Caco-2 (cell line): ENCODE results near the gene VOPP1. TPM values are rescaled to one million over a fixed set of nuclear protein-coding genes. Genes with fewer than 3 reads are reported as not detected.

Experiments used
- BruUV-seq: library from RNA; stranded (reverse); fragments of 400-500 nt; replicated peaks from 2 replicates; lab custom pipeline; 2021; lab: Mats Ljungman, UMichigan
- CTCF ChIA-PET: fragments of 300-600 bp; sonication (Branson Sonifier 250); formaldehyde crosslinking; loops from one replicate; lab custom pipeline; 2022; ENCODE audit warnings: antibody characterized with exemption; lab: Charles Lee
- POLR2A ChIA-PET: fragments of 300-600 bp; sonication (Branson Sonifier 250); formaldehyde crosslinking; loops from one replicate; lab custom pipeline; 2022; ENCODE audit warnings: antibody characterized with exemption; lab: Charles Lee
- DNase-seq, 2 experiments: peaks; one replicate each; pipeline versions ENCODE4 v3.0.0 to v3.0.0-alpha.2; 2020 to 2022
- H3K27me3 ChIP-seq: replicated peaks from 2 replicates; pipeline ENCODE4 v1.6.0; 2011; ENCODE audit warnings: low read length; ENCODE audit not compliant: control insufficient read depth, insufficient read depth
- H3K36me3 ChIP-seq: 2 replicates; pipeline ENCODE4 v1.5.1; 2011; ENCODE audit warnings: low read length; ENCODE audit not compliant: control insufficient read depth, insufficient read depth
- H3K4me1 ChIP-seq: fragments of 250-450 bp; sonication (Bioruptor Pico); 2 replicates; pipeline ENCODE4 v1.5.1; 2020; ENCODE audit warnings: mild to moderate bottlenecking
- H3K4me3 ChIP-seq: 2 replicates; pipeline ENCODE4 v1.5.1; 2011; ENCODE audit warnings: low read depth, mild to moderate bottlenecking, control low read depth, low read length
- H3K9me3 ChIP-seq: fragments of 250-450 bp; sonication (Bioruptor Pico); 2 replicates; pipeline ENCODE4 v1.5.1; 2020; ENCODE audit warnings: mild to moderate bottlenecking, moderate library complexity
- H3K27ac Mint-ChIP-seq: one replicate; pipeline ENCODE4 v1.8.0; 2022; ENCODE audit warnings: mixed read lengths; ENCODE audit not compliant: unreplicated experiment
- H3K27me3 Mint-ChIP-seq: one replicate; pipeline ENCODE4 v1.8.0; 2022; ENCODE audit warnings: mixed read lengths; ENCODE audit not compliant: insufficient read depth, unreplicated experiment
- H3K36me3 Mint-ChIP-seq: one replicate; pipeline ENCODE4 v1.8.0; 2022; ENCODE audit warnings: mild to moderate bottlenecking, mixed read lengths; ENCODE audit not compliant: insufficient read depth, unreplicated experiment
- H3K4me1 Mint-ChIP-seq: one replicate; pipeline ENCODE4 v1.8.0; 2022; ENCODE audit warnings: low read depth, mixed read lengths; ENCODE audit not compliant: unreplicated experiment
- H3K4me3 Mint-ChIP-seq: one replicate; pipeline ENCODE4 v1.8.0; 2022; ENCODE audit warnings: mild to moderate bottlenecking, moderate library complexity, mixed read lengths; ENCODE audit not compliant: unreplicated experiment
- H3K9me3 Mint-ChIP-seq: one replicate; pipeline ENCODE4 v1.8.0; 2022; ENCODE audit warnings: mixed read lengths; ENCODE audit not compliant: unreplicated experiment
- CTCF ChIP-seq, 2 experiments: fragments of 200-600 bp in 1 of 2; IDR thresholded peaks; 1 replicate in 1 of 2; 2 replicates in 1 of 2; pipeline versions ENCODE4 v1.5.1 to v1.8.0; 2011 to 2022; ENCODE audit warnings: antibody characterized with exemption in 1 of 2, control low read depth in 1 of 2, inconsistent platforms in 1 of 2, low read depth in 1 of 2, low read length in 1 of 2, mild to moderate bottlenecking in 1 of 2, moderate library complexity in 1 of 2; ENCODE audit not compliant: insufficient read depth in 1 of 2, severe bottlenecking in 1 of 2, unreplicated experiment in 1 of 2
- intact Hi-C: fragments of 100-400 bp; cut with micrococcal nuclease; formaldehyde crosslinking; loops from one replicate; pipeline ENCODE4 v1.10.0; 2022; ENCODE audit not compliant: unreplicated experiment
- total RNA-seq: library from RNA; stranded (reverse); gene quantifications from 2 replicates; pipeline ENCODE4 v1.2.3, GENCODE V29; 2022

Gene VOPP1
- total RNA-seq, 1 experiment from 2014 or later = 46.8 TPM

- Histone ChIP-seq H3K9me3 (no peaks in the 10 kb centered on the region), H3K4me3 (no peak overlapping the region), H3K27me3 (no peaks in the 10 kb centered on the region; the same call in 1 of the 2 replicates), H3K4me1 (no peaks in the 10 kb centered on the region), H3K36me3 (no peaks in the 10 kb centered on the region)
- Mint-ChIP-seq H3K4me3 (no peak overlapping the region), H3K9me3 (no peaks in the 10 kb centered on the region), H3K27ac (no peak overlapping the region), H3K36me3 (no peaks in the 10 kb centered on the region), H3K27me3 (peaks cover 17% of the 10 kb centered on the region), H3K4me1 (no peaks in the 10 kb centered on the region)
- ChIA-PET POLR2A (no interaction called here), CTCF (no interaction called here)
- TF ChIP-seq CTCF (IDR thresholded peaks at IDR 0.05; ENCODE audit: insufficient read depth in 1 of 2, low read depth in 1 of 2, low read length in 1 of 2, severe bottlenecking in 1 of 2, unreplicated experiment in 1 of 2) = no peak
- no TSS peak for BruUV-seq
- no peak for DNase-seq
- intact Hi-C loops = no loop called here
Observed at GRCh38 chr7:55590517-55591281, 18.4 kb upstream of the VOPP1 start.

GRCh38 chr7:55589905-55590304 lies 17.6 kb upstream of the VOPP1 start:
- ChIA-PET POLR2A (no interaction called here), CTCF (no interaction called here)
- H3K27me3 Mint-ChIP-seq = peaks cover 17% of the 10 kb centered on the region
- H3K36me3 Mint-ChIP-seq = no peaks in the 10 kb centered on the region
- no peaks in the 10 kb centered on the region for H3K36me3 ChIP-seq
- no peaks in the 10 kb centered on the region; the same call in 1 of the 2 replicates for H3K27me3 ChIP-seq
- no peak for TF ChIP-seq CTCF (IDR thresholded peaks at IDR 0.05; ENCODE audit: insufficient read depth in 1 of 2, low read depth in 1 of 2, low read length in 1 of 2, severe bottlenecking in 1 of 2, unreplicated experiment in 1 of 2)
- H3K27ac Mint-ChIP-seq = no peak overlapping the region
- no peaks in the 10 kb centered on the region for H3K9me3 Mint-ChIP-seq
- intact Hi-C loops = no loop called here
- no TSS peak for BruUV-seq
- H3K4me1 Mint-ChIP-seq = no peaks in the 10 kb centered on the region
- H3K4me3 ChIP-seq = no peak overlapping the region
- DNase-seq = no peak
- no peaks in the 10 kb centered on the region for H3K4me1 ChIP-seq
- H3K9me3 ChIP-seq = no peaks in the 10 kb centered on the region
- no peak overlapping the region for H3K4me3 Mint-ChIP-seq

GRCh38 chr7:55588976-55589604 lies 16.8 kb upstream of the VOPP1 start:
- BruUV-seq = no TSS peak
- H3K9me3 ChIP-seq = no peaks in the 10 kb centered on the region
- Mint-ChIP-seq H3K9me3 (no peaks in the 10 kb centered on the region), H3K4me1 (no peaks in the 10 kb centered on the region), H3K4me3 (no peak overlapping the region), H3K27me3 (peaks cover 17% of the 10 kb centered on the region), H3K27ac (no peak overlapping the region), H3K36me3 (no peaks in the 10 kb centered on the region)
- intact Hi-C loops = no loop called here
- no peak for DNase-seq
- no peak overlapping the region for H3K4me3 ChIP-seq
- H3K36me3 ChIP-seq = no peaks in the 10 kb centered on the region
- POLR2A ChIA-PET = no interaction called here
- TF ChIP-seq CTCF (IDR thresholded peaks at IDR 0.05; ENCODE audit: insufficient read depth in 1 of 2, low read depth in 1 of 2, low read length in 1 of 2, severe bottlenecking in 1 of 2, unreplicated experiment in 1 of 2) = no peak
- CTCF ChIA-PET = interaction anchor here (0.9 kb wide), 1 partner anchor 9 kb away, joined by 4 read pairs; no protein-coding TSS in a partner anchor
- no peaks in the 10 kb centered on the region; the same call in 1 of the 2 replicates for H3K27me3 ChIP-seq
- H3K4me1 ChIP-seq = no peaks in the 10 kb centered on the region
